H1 (cell line): ENCODE results near the gene DIO3. TPM values are rescaled to one million over a fixed set of nuclear protein-coding genes. Genes with fewer than 3 reads are reported as not detected.

Source experiments
- CTCF ChIA-PET: fragments of 300-600 bp; sonication (Branson Sonifier 250); formaldehyde crosslinking; loops from one replicate; lab custom pipeline; 2021; ENCODE audit not compliant: partially characterized antibody; lab: Charles Lee
- POLR2A ChIA-PET: fragments of 300-600 bp; sonication (Branson Sonifier 250); formaldehyde crosslinking; loops from one replicate; lab custom pipeline; 2021; ENCODE audit warnings: inconsistent platforms; ENCODE audit not compliant: partially characterized antibody; lab: Charles Lee
- DNase-seq, 2 experiments: peaks; one replicate each; pipeline versions ENCODE4 v3.0.0 to v3.0.0-alpha.2; 2010 to 2022; ENCODE audit warnings: low spot score in 2 of 2, low read depth in 1 of 2, mixed read lengths in 1 of 2
- FAIRE-seq: peaks from 2 replicates; lab custom pipeline; 2011; peaks lifted over from hg19 to GRCh38; lab: Jason Lieb, UNC
- H2AFZ ChIP-seq: 2 replicates; pipeline ENCODE4 v1.8.1; 2012; ENCODE audit warnings: low read length, inconsistent platforms
- H2AK5ac ChIP-seq: 2 replicates; pipeline ENCODE4 v1.6.1; 2013; ENCODE audit warnings: low read depth, low read length
- H2BK120ac ChIP-seq: replicated peaks from 2 replicates; pipeline ENCODE3; 2013; ENCODE audit warnings: low read depth, low read length, inconsistent platforms
- H2BK12ac ChIP-seq: 2 replicates; pipeline ENCODE4 v1.6.1; 2013; ENCODE audit warnings: low read depth, low read length
- H2BK15ac ChIP-seq: 2 replicates; pipeline ENCODE4 v1.6.1; 2013; ENCODE audit warnings: low read length
- H2BK20ac ChIP-seq: 2 replicates; pipeline ENCODE4 v1.6.1; 2013; ENCODE audit warnings: low read length
- H2BK5ac ChIP-seq: 2 replicates; pipeline ENCODE4 v1.6.1; 2013; ENCODE audit warnings: low read depth, low read length
- H3K14ac ChIP-seq: 2 replicates; pipeline ENCODE4 v1.6.1; 2013; ENCODE audit warnings: inconsistent platforms; ENCODE audit not compliant: insufficient read length
- H3K18ac ChIP-seq: 2 replicates; pipeline ENCODE4 v1.6.1; 2013; ENCODE audit warnings: low read length; ENCODE audit errors: extremely low read depth
- H3K23ac ChIP-seq: 2 replicates; pipeline ENCODE4 v1.6.1; 2013; ENCODE audit warnings: inconsistent platforms; ENCODE audit not compliant: insufficient read length
- H3K23me2 ChIP-seq: 2 replicates; pipeline ENCODE4 v1.6.1; 2013; ENCODE audit warnings: low read depth, low read length
- H3K27ac ChIP-seq: 2 replicates; pipeline ENCODE4 v1.6.1; 2011; ENCODE audit warnings: low read depth, low read length, inconsistent platforms
- H3K27me3 ChIP-seq, 4 experiments: replicated peaks in 1 of 4; 1 replicate in 1 of 4; 2 replicates in 3 of 4; pipeline versions ENCODE4 v1.6.1 to v1.8.1; 2011 to 2013; ENCODE audit warnings: low read length in 3 of 4, mild to moderate bottlenecking in 3 of 4, inconsistent platforms in 2 of 4, mixed read lengths in 2 of 4, moderate library complexity in 1 of 4; ENCODE audit not compliant: control insufficient read depth in 3 of 4, insufficient read depth in 3 of 4; ENCODE audit errors: extremely low read depth in 1 of 4
- H3K36me3 ChIP-seq, 4 experiments: 2 replicates each; pipeline versions ENCODE4 v1.6.1 to v1.8.1; 2011 to 2013; ENCODE audit warnings: mild to moderate bottlenecking in 4 of 4, low read length in 3 of 4, moderate library complexity in 2 of 4, control low read depth in 1 of 4, inconsistent platforms in 1 of 4; ENCODE audit not compliant: insufficient read depth in 4 of 4, control insufficient read depth in 2 of 4
- H3K4ac ChIP-seq: replicated peaks from 2 replicates; pipeline ENCODE3; 2013; ENCODE audit warnings: low read length, low read depth, mixed read lengths, inconsistent platforms; ENCODE audit not compliant: insufficient read length
- H3K4me1 ChIP-seq, 4 experiments: replicated peaks in 1 of 4; 1 replicate in 1 of 4; 2 replicates in 3 of 4; pipeline versions ENCODE4 v1.6.1 to v1.8.1; 2011 to 2013; ENCODE audit warnings: low read length in 3 of 4, inconsistent platforms in 2 of 4, mixed read lengths in 1 of 4; ENCODE audit not compliant: insufficient read depth in 4 of 4, control insufficient read depth in 3 of 4
- H3K4me2 ChIP-seq, 2 experiments: 2 replicates each; pipeline versions ENCODE4 v1.6.1 to v1.8.1; 2011 to 2013; ENCODE audit warnings: low read depth in 2 of 2, low read length in 2 of 2, control low read depth in 1 of 2, inconsistent platforms in 1 of 2, mild to moderate bottlenecking in 1 of 2; ENCODE audit not compliant: insufficient read depth in 1 of 2
- H3K4me3 ChIP-seq, 4 experiments: fragments of 200-600, 300-600 bp in 1 of 4; sonication (generic), shearing (Covaris generic), sonication (Bioruptor Twin) in 1 of 4; 2 replicates each; pipeline versions ENCODE4 v1.5.1 to v1.8.1; 2011 to 2016; ENCODE audit warnings: low read length in 4 of 4, low read depth in 3 of 4, control low read depth in 2 of 4, inconsistent platforms in 2 of 4, mild to moderate bottlenecking in 2 of 4, mixed read lengths in 1 of 4, moderate library complexity in 1 of 4; ENCODE audit not compliant: insufficient read depth in 2 of 4; ENCODE audit errors: extremely low read depth in 1 of 4
- H3K56ac ChIP-seq: replicated peaks from 2 replicates; pipeline ENCODE3; 2013; ENCODE audit warnings: low read depth, mild to moderate bottlenecking, mixed read lengths, low read length, inconsistent platforms; ENCODE audit not compliant: insufficient read length
- H3K79me1 ChIP-seq: 2 replicates; pipeline ENCODE4 v1.6.1; 2013; ENCODE audit warnings: low read depth, low read length, control low read depth
- H3K79me2 ChIP-seq, 2 experiments: 2 replicates each; pipeline versions ENCODE4 v1.6.1 to v1.8.1; 2012 to 2013; ENCODE audit warnings: low read length in 2 of 2, mild to moderate bottlenecking in 2 of 2, inconsistent platforms in 1 of 2; ENCODE audit not compliant: insufficient read depth in 2 of 2, control insufficient read depth in 1 of 2
- H3K9ac ChIP-seq, 4 experiments: replicated peaks in 1 of 4; 1 replicate in 1 of 4; 2 replicates in 3 of 4; pipeline versions ENCODE4 v1.6.1 to v1.8.1; 2011 to 2013; ENCODE audit warnings: low read depth in 3 of 4, low read length in 3 of 4, control low read depth in 2 of 4, mild to moderate bottlenecking in 2 of 4, moderate library complexity in 2 of 4, inconsistent platforms in 1 of 4; ENCODE audit errors: extremely low read depth in 1 of 4
- H3K9me3 ChIP-seq, 2 experiments: 2 replicates each; pipeline versions ENCODE4 v1.6.1 to v1.8.1; 2012 to 2013; ENCODE audit warnings: mild to moderate bottlenecking in 2 of 2, moderate library complexity in 2 of 2, control low read depth in 1 of 2, inconsistent platforms in 1 of 2, low read depth in 1 of 2, low read length in 1 of 2, mixed read lengths in 1 of 2; ENCODE audit not compliant: insufficient read depth in 2 of 2
- H4K20me1 ChIP-seq, 2 experiments: replicated peaks in 1 of 2; 2 replicates each; pipeline versions ENCODE3 to v1.8.1; 2011 to 2013; ENCODE audit warnings: inconsistent platforms in 2 of 2, low read length in 2 of 2, mild to moderate bottlenecking in 1 of 2; ENCODE audit not compliant: insufficient read depth in 2 of 2, control insufficient read depth in 1 of 2
- H4K5ac ChIP-seq: 2 replicates; pipeline ENCODE4 v1.6.1; 2013; ENCODE audit warnings: low read length, low read depth, mixed read lengths, inconsistent platforms; ENCODE audit not compliant: insufficient read length
- H4K8ac ChIP-seq: 2 replicates; pipeline ENCODE4 v1.8.0; 2013; ENCODE audit warnings: mild to moderate bottlenecking, moderate library complexity, low read length, inconsistent platforms; ENCODE audit not compliant: insufficient read depth; ENCODE audit errors: extremely low read depth
- H4K91ac ChIP-seq: replicated peaks from 2 replicates; pipeline ENCODE3; 2013; ENCODE audit warnings: low read length, mixed read lengths, inconsistent platforms; ENCODE audit not compliant: insufficient read length
- ASH2L ChIP-seq: fragments of 200-600, 300-600 bp; sonication (generic); IDR thresholded peaks from one replicate; pipeline ENCODE4 v1.7.1; 2017; ENCODE audit warnings: low read length
- BRCA1 ChIP-seq: IDR thresholded peaks from 2 replicates; pipeline ENCODE4 v1.6.1; 2012; ENCODE audit warnings: low read depth, low read length, improper control_type of control experiment
- EZH2 ChIP-seq: fragments of 200-600 bp; sonication (generic); IDR thresholded peaks from 2 replicates; pipeline ENCODE4 v1.7.1; 2012; ENCODE audit warnings: low read depth, mild to moderate bottlenecking, moderate library complexity, low read length, inconsistent platforms; ENCODE audit not compliant: severe bottlenecking
- JUND ChIP-seq: IDR thresholded peaks from 2 replicates; pipeline ENCODE4 v1.6.1; 2011; ENCODE audit warnings: mild to moderate bottlenecking, improper control_type of control experiment, low read length
- RFX5 ChIP-seq: IDR thresholded peaks from 2 replicates; pipeline ENCODE4 v1.6.1; 2011; ENCODE audit warnings: low read depth, low read length, improper control_type of control experiment, borderline replicate concordance
- SUZ12 ChIP-seq: fragments of 200-600 bp; sonication (generic); IDR thresholded peaks from 2 replicates; pipeline ENCODE4 v1.6.1; 2012; ENCODE audit warnings: mild to moderate bottlenecking, inconsistent platforms, low read length, moderate library complexity, mixed read lengths
- WGBS, 2 experiments: shearing (Covaris generic) in 1 of 2; methylation state at CpG; one replicate each; pipeline versions ENCODE4 v1.1.6 to v1.1.7; 2013 to 2015; ENCODE audit warnings: low lambda C conversion rate in 2 of 2, mixed read lengths in 2 of 2, inconsistent platforms in 1 of 2, low coverage in 1 of 2, missing lambda C conversion rate in 1 of 2; ENCODE audit not compliant: insufficient replicate concordance in 2 of 2, insufficient coverage in 1 of 2, insufficient read length in 1 of 2; ENCODE audit errors: extremely low coverage in 1 of 2, missing lambda C conversion rate in 1 of 2; 5-methylcytosine and 5-hydroxymethylcytosine counted together
- polyA plus RNA-seq, 7 experiments: library from polyadenylated mRNA; depleted of rRNA in 3 of 7; stranded (reverse) in 5 of 7; unstranded in 2 of 7; fragments of >200 nt in 5 of 7; fragments of 200-250 nt in 2 of 7; gene quantifications; 1 replicate in 5 of 7; 2 replicates in 1 of 7; 4 replicates in 1 of 7; pipeline versions ENCODE4 v1.2.1 to v1.2.3, GENCODE V29; 2011 to 2013; ENCODE audit warnings: missing spikeins in 2 of 7, mixed read lengths in 2 of 7
- total RNA-seq: library from RNA; stranded (reverse); fragmentation: NEBNext Ultra II Directional; extraction: Animal tissue kit (Norgen Biotek cat#: 25700); gene quantifications from 2 replicates; pipeline ENCODE4 v1.2.1, GENCODE V29; 2021

Gene DIO3
- total and polyA plus RNA-seq, 2 of the 8 experiments (the other 6 are each of a cell fraction or from before 2014, with no cell fraction given) = 0.17 to 0.19 TPM

DNA sequence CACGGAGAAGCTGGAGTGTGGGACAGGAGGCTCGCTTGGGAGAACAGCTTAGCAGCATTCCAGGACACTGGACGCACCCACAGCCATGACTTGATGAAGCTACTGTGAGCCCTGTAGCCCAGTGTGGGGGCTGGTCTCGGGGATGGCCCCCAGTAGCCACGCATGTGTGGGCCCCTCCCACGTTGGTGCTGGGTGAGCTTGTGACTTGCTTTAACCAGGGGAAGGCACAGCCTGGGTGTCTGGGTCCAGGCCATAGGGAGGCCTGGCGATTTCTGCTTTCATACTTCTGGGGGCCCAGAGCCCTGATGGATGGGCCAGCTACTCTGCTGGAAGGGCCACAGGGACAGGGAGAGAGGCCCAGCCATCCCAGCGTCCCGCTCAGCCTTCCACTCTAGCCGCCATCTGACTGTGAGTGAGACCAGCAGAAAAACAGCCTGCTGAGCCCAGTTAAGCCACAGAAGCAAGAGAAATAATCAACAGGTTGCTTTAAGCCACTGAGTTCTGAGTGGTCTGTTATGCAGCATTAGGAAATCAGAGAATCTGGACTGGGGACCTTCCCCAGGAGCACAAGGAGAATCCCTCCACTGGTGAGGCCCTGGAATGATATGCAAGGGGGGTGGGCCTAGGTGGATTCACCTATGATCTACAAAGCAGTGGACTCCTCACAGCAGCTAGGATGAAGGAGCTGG is 16.1 kb downstream of the DIO3 start:
- Histone ChIP-seq H3K27me3 (peaks cover 0 to 4% (median 0%) of the 10 kb centered on the region in 4 experiments; a peak in 2 of 7 replicates), H2AK5ac (no peak overlapping the region), H3K4ac (no peak overlapping the region), H4K5ac (no peak overlapping the region), H2AFZ (no peak overlapping the region), H2BK120ac (no peak overlapping the region), H3K36me3 (no peaks in the 10 kb centered on the region), H2BK15ac (no peak overlapping the region), H2BK5ac (no peak overlapping the region), H3K4me2 (no peak overlapping the region), H3K4me3 (no peak overlapping the region), H4K91ac (no peak overlapping the region), H3K18ac (no peak overlapping the region), H3K9me3 (no peaks in the 10 kb centered on the region; a peak in 1 of 4 replicates), H4K8ac (no peak overlapping the region; the same call in 1 of the 2 replicates), H4K20me1 (no peaks in the 10 kb centered on the region), H3K79me2 (no peaks in the 10 kb centered on the region), H3K4me1 (no peaks in the 10 kb centered on the region), H3K23ac (no peak overlapping the region), H3K9ac (no peak overlapping the region), H3K56ac (no peak overlapping the region), H3K79me1 (no peaks in the 10 kb centered on the region), H3K14ac (no peak overlapping the region), H3K23me2 (no peaks in the 10 kb centered on the region), H2BK20ac (no peak overlapping the region), H3K27ac (no peak overlapping the region), H2BK12ac (no peak overlapping the region)
- DNase-seq = no peak
- CTCF ChIA-PET = interaction anchor here (0.7 to 2.3 kb wide), 6 partner anchors 9 to 342 kb away, joined by 3 to 9 read pairs (median 3); no protein-coding TSS in a partner anchor
- 91% methylated on average over 10 of the region's 10 CpGs; no CpG with 5 or more reads in 1 of the 2 experiments for WGBS, 2 experiments
- POLR2A ChIA-PET = interaction anchor here (1.5 kb wide), 1 partner anchor 16 kb away, joined by 3 read pairs; the partner anchor contains the start of gene DIO3
- no peak for FAIRE-seq
- TF ChIP-seq EZH2 (no peak), SUZ12 (no peak), JUND (no peak), RFX5 (no peak), ASH2L (no peak), BRCA1 (no peak)
